Hematopoietic multipotent progenitor cell treated with erythropoietin and hydrocortisone succinate and interleukin-3 and kit ligand, for 4 days (in vitro differentiated cells): ENCODE measurements around the gene KLF9.
"Not testable (repeated sequence)": the region's sequence is repeated elsewhere in the genome, so short reads cannot be mapped to it uniquely, and the experiment has no call there.

Experiments used
- DNase-seq: peaks from one replicate; pipeline ENCODE4 v3.0.0-alpha.2; 2015

KLF9 gene

GRCh38 chr9:70403166-70403565, 11.3 kb downstream of the KLF9 start:
- no peak for DNase-seq

DNA sequence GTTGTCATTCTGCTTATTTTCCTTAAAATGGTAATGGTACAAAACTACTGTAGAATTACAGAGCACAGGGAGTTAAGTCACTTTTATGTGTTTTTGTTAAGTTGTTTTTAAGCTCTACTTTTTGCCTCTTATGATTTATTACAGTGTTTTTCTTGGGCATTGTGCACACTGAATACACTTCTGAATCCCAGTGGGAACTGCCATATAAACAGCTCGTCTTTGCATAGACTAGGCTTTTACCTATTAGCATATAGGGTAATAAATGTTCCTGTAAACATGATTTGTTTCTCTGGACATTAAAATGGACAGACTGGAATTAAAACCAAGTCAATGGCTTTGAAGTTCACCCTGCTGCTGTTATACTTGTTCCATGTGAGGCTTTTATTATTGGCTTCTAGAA, 12.2 kb downstream of the KLF9 start:
- no peak for DNase-seq

DNA sequence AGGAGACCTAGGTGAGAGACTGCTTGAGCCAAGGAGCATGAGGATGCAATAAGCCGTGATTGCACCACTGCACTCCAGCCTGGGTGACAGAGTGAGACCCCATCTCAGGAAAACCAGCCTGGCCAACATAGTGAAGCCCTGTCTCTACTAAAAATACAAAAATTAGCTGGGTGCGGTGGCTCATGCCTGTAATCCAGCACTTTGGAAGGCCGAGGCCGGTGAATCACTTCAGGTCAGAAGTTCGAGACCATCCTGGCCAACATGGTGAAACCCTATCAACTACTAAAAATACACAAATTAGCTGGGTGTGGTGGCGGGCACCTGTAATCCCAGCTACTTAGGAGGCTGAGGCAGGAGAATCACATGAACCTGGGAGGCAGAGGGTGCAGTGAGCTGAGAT, 13.2 kb downstream of the KLF9 start:
- not testable (repeated sequence) for DNase-seq

GRCh38 chr9:70400107-70400892, 14.2 kb downstream of the KLF9 start:
- DNase-seq, result no peak

DNA sequence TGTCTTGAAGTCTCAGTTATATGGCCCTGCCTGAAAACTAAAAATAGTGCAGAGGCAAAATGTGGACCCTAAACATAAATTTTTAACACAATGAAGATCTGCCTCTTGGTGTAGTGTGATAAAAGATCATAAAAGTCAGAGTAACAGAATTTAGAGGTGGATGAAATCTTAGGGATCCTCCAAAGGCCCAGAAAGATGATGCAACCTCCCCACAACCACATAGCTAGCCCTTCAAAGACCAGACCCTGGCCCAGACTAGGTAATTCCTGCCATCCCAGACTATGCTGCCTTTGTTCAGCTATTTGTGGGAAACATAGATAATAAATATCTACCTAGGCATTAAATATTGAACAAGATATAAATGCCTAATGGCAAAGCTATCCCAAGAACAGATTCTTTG, 15.3 kb downstream of the KLF9 start:
- DNase-seq, result no peak

GRCh38 chr9:70398145-70398556, 16.3 kb downstream of the KLF9 start:
- peak; percentile 98 for DNase-seq

DNA sequence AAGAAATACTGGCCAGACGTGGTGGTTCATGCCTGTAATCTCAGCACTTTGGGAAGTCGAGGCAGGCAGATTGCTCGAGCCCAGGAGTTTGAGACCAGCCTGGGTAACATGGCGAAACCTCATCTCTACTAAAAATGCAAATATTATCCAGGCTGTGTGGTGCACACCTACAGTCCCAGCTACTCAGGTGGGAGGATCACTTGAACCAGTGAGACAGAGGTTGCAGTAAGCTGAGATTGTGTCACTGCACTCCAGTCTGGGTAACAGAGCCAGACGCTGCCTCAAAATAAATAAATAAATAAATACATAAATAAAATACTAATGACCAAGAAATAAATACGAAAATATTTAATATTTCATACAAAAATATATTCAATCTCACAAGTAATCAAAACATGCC, 18.8 kb downstream of the KLF9 start:
- DNase-seq, result no peak

DNA sequence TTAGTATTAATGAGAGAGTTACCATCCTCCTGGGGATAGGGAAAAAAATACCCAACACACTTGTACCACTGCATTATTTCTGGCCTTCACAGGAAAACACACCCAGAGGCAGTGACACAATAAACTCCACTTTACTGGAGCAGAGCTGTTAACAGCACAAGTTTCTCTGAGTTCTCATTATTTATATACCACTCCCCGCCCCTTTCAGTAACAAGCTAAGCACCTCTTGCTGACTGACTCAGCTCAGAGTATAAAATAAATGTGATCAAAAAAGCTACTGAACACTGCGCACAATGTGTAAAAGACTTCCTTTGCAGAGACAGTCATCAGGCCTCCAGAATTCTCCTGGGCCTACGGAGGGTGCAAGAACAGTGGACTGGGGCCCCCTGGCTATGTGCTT, 21.6 kb downstream of the KLF9 start:
- DNase-seq, result no peak

DNA sequence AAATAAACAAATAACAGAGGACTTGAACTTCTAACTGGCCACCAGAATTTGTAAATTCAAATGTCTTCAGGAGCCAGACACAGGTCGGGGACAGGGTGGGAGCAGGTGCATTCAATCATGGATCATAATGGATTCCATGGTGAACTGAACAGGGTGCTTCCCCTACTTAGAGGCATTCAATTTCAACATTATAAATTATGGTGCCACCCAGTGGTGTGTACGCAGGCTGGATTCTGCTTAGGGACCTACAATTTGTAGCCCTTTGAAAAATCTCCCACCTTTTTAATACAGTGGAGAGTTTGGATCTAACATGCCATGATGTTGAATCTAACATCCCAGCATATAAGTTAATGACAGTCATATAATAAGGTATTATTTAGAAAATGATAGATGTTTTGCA, 22.3 kb downstream of the KLF9 start:
- peak; percentile 66 for DNase-seq

GRCh38 chr9:70390933-70391341, 23.5 kb downstream of the KLF9 start:
- DNase-seq, result no peak

- DNase-seq, result no peak
These were observed 24.7 kb downstream of the KLF9 start for GRCh38 chr9:70389621-70390266.

DNA sequence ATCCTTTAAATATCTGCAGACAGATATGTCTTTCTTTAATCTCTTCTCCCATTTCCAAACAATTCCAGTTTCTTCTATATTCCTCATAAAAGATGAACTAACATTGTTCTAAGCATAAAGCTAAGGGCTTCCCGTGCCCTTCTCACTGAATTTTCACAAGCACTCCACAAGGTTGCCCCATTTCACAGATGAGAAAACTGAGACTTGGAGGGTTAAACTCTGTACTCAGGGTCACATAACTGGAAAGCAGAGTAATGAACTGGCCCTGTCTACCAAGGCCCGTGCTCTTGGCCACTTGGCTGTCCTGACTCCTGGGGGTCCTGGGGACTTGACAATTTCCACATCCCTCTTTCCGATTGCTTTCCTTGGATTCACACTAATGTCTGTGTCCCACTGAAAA, 25.3 kb downstream of the KLF9 start:
- DNase-seq, result no peak

- no peak for DNase-seq
These were observed 26.8 kb downstream of the KLF9 start for GRCh38 chr9:70387663-70388062.

GRCh38 chr9:70385426-70385825, 29.0 kb downstream of the KLF9 start:
- no peak for DNase-seq

- no peak for DNase-seq
These were observed 31.5 kb downstream of the KLF9 start for GRCh38 chr9:70382709-70383605.

DNA sequence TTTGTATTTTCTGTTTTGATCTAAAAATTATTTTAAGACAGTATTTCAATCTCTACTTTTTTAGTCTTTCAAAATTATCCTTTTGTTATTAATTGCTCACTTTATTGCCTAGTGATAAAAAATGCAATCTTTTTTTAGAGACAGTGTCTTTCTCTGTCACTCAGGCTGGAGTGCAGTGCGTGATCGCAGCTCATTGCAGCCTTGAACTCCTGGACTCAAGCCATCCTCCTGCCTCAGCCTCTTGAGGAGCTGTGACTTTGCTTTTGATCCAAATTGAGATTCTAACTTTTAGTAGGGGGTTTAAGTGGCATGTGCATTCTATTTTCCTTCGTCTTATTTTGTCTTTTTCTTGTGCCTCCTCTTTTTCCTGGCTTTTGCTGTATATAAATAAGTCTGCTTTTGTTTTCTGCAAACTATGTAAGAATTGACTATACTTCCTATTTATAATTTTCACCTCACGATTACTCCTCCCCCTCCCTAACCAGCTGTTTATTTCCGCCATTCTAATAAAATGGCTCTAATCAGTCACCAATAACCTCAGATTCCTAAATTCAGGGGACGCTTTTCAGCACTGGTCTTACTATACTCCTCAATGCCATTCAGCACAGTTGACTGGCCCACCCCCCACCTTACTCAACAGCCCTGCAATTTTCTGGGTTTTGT, 32.3 kb downstream of the KLF9 start:
- no peak for DNase-seq

- DNase-seq, result peak; percentile 30
These were observed 39.4 kb downstream of the KLF9 start for GRCh38 chr9:70374962-70375618.

- no peak for DNase-seq
These were observed 47.0 kb downstream of the KLF9 start for GRCh38 chr9:70367305-70367930.

DNA sequence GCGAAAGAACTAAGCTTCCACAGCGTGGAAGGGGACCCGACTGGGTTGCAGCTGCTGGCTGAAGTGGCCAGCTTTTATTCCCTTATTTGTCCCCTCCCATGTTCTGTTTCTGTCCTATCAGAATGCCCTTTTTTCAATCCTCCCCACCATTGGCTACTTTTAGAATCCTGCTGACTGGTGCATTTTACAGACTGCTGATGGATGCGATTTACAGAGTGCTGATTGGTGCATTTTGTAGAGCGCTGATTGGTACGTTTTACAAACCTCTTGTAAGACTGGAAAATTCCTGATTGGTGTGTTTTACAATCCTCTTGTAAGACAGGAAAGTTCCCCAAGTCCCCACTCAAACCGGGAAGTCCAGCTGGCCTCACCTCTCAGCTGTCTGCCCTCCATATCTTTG, 50.7 kb downstream of the KLF9 start:
- DNase-seq, result no peak

- peak; percentile 5 for DNase-seq
These were observed 51.5 kb downstream of the KLF9 start for GRCh38 chr9:70362952-70363351.

DNA sequence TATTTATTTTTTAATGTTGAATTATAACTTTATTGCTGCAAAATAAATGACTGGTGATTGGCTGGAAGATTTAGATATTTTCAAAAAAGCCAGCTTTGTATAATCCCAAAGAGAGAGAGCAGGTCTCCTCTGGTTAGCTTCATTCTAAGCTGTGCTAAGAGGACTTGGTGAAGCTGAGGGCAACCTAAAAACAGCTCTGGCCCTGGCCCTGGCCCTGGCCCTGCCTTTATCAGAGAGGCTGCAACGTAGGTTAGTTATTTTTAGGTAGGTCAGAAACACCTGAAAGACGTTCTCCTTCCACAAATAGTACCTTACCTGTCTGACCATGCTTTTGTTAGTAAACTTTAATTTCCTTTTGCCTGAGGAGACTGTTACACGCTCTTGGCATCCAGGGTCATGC, 58.7 kb downstream of the KLF9 start:
- DNase-seq, result no peak

- DNase-seq, result peak; percentile 54
These were observed 61.7 kb downstream of the KLF9 start for GRCh38 chr9:70352802-70353201.
